ENCODE data around the gene HDAC11.

- no peak for TF ChIP-seq RAD21 (IDR thresholded peaks at IDR 0.05; ENCODE audit: low read depth)
- TF ChIP-seq FOXM1 (IDR thresholded peaks at IDR 0.05; ENCODE audit: borderline replicate concordance, low read depth), result no peak
- TF ChIP-seq YY1 (IDR thresholded peaks at IDR 0.05; ENCODE audit: low read depth), result no peak
- no peak for TF ChIP-seq MAX (IDR thresholded peaks at IDR 0.05)
- TF ChIP-seq NFIC (IDR thresholded peaks at IDR 0.05), result no peak
- TF ChIP-seq TAF1 (IDR thresholded peaks at IDR 0.05; ENCODE audit: low read depth), result no peak
- no peak for TF ChIP-seq CREB1 (IDR thresholded peaks at IDR 0.05; ENCODE audit: low read depth)
- no peak for TF ChIP-seq REST (IDR thresholded peaks at IDR 0.05; ENCODE audit: low read depth)
- TF ChIP-seq EP300 (IDR thresholded peaks at IDR 0.05; ENCODE audit: borderline replicate concordance), result no peak
- no peak for TF ChIP-seq EGR1 (IDR thresholded peaks at IDR 0.05)
- TF ChIP-seq ZBTB7A (IDR thresholded peaks at IDR 0.05; ENCODE audit: low read depth), result no peak
- no peak for TF ChIP-seq USF1 (IDR thresholded peaks at IDR 0.05)
- TF ChIP-seq TEAD4 (IDR thresholded peaks at IDR 0.05), result no peak
Observed at GRCh38 chr3:13483286-13483685, 3.2 kb downstream of the HDAC11 start.
